ENCODE measurements around the gene CAST.

DNA sequence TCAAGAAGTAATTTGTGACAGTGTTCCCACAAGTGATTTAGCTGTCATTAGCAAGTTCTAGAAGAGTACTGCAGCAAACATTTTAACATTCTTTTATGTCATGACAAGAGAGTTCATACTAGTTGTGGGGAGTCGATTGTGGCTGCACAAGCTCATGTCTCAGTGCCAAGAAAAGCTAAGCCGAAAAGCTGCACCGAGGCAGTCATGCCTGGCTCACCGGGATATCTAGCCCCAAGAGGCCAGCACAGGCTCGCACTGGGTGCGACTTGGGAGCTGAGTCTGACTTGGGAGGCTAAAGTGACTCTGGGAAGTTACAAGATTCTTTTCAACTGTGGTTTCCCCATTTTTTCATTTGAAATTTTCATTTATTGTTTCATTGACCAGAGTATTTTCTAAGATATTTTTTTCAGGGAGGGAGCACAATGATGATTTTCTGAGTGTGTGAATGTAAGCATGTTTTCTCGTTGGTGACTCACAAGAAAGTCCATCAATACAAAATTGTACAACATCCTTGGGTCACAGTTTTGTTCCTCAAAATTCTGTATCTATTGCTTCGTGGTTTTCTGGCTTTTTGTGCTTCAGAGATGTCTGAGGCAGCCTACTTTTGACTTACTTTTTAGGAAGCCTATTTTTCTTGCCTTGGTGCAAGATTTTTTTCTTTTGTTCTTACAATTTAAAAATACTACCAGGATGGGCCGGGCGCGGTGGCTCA lies 18.7 kb downstream of the CAST start:
- TF ChIP-seq, protein P1, sequence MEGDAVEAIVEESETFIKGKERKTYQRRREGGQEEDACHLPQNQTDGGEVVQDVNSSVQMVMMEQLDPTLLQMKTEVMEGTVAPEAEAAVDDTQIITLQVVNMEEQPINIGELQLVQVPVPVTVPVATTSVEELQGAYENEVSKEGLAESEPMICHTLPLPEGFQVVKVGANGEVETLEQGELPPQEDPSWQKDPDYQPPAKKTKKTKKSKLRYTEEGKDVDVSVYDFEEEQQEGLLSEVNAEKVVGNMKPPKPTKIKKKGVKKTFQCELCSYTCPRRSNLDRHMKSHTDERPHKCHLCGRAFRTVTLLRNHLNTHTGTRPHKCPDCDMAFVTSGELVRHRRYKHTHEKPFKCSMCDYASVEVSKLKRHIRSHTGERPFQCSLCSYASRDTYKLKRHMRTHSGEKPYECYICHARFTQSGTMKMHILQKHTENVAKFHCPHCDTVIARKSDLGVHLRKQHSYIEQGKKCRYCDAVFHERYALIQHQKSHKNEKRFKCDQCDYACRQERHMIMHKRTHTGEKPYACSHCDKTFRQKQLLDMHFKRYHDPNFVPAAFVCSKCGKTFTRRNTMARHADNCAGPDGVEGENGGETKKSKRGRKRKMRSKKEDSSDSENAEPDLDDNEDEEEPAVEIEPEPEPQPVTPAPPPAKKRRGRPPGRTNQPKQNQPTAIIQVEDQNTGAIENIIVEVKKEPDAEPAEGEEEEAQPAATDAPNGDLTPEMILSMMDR (IDR thresholded peaks at IDR 0.05; ENCODE audit: low read depth, low read length, poor library complexity, severe bottlenecking), result no peak
- TF ChIP-seq EZH2phosphoT487 (IDR thresholded peaks at IDR 0.05; ENCODE audit: borderline replicate concordance, low read length), result no peak
